ENCODE measurements around the gene PTCD3.

PTCD3 gene

DNA sequence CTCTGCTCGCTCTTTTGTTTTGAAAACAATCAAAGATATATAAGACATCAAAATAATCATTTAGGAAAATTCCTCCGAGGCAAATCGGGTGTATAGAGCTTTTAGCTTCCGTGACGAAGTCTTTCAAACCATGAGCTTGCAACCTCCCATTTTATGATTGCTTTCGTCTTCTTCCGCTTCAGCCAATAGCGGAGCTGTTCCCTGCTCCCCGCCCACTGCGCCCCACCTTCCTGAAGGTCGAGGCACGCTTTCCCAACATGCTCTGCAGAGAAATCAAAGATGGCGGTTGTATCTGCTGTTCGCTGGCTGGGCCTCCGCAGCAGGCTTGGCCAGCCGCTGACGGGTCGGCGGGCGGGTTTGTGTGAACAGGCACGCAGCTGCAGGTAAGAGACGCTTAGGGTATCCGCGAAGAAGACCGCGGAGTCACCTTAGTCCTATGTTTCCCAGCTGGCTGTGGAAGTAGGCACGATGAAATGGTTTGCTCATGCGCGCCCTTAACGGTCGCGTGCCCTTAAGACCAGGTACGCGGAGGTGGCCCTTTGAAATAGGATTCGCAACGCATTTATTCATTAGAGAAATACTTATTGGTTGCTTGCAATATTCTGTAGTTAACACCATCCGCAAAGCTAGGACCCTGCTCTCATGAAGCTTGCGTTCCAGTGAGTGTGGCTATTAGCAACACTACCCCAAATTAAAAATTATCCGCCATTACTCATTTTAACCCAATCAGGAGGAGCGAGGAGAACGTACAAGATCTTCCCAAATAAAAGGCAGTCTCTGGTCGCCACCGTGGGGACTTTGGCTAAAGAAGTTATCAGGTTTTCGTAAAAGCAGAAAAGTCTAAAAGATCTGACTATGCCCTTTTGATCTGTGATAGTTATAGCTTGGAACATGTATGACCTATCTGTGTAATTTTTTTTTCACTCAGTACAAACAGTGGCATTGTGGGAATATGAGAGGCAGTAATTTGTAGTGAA lies at the start of gene PTCD3:
PTCD3 (plus strand) TSS at position 267 of the 977 bp plus-strand sequence; CDS start at position 280, 13 bp downstream.
- DNase-seq (ENCODE audit: low spot score in 2 of 2): peak; percentile 96
- in situ Hi-C loops (cut with MboI; ENCODE audit: low sequenced_read_pairs): no loop called here
- Histone ChIP-seq H3K4me1 (peaks cover 7% of the 10 kb centered on the region), H3K4me3 (peak within 1 kb of the TSS; percentile 77), H3K27me3 (ENCODE audit: low read depth) (no peaks in the 10 kb centered on the region), H3K9me3 (no peaks in the 10 kb centered on the region), H3K36me3 (replicated peaks) (peaks cover 57% of the 10 kb centered on the region)

DNA sequence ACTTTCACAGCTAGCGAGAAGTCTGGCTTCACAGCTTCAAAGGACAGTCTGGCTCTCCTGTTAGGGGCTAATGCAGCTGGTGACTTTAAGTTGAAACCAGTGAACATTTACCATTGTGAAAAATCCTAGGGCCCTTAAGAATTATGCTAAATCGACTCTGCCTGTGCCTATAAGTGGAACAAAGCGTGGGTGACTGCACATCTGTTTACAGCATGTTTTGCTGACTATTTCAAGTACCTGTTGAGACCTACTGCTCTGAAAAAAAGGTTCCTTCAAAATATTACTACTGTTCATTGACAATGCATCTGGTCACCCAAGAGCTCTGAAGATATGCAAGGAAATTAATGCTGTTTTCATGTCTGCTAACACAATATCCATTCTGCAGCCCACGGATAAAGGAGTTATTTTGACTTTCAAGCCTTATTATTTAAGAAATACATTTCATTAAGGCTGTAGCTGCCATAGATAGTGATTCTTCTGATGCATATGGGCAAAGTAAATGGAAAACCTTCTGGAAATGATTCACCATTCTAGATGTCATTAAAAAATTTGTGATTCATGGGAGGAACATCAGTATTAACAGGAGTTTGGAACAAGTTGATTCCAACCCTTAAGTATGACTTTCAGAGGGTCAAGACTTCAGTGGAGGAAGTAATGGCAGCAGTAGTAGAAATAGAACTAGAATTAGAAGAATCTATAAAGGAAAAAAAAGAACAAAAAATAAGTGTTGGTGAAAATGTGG lies 49.3 kb upstream of the PTCD3 start:
- Histone ChIP-seq H3K27me3 (ENCODE audit: low read depth) (no peaks in the 10 kb centered on the region), H3K9me3 (no peaks in the 10 kb centered on the region), H3K4me1 (no peaks in the 10 kb centered on the region), H3K36me3 (replicated peaks) (peaks cover 50% of the 10 kb centered on the region), H3K4me3 (no peak overlapping the region)
- in situ Hi-C loops (cut with MboI; ENCODE audit: low sequenced_read_pairs): no loop called here
- DNase-seq (ENCODE audit: low spot score in 2 of 2): no peak

DNA sequence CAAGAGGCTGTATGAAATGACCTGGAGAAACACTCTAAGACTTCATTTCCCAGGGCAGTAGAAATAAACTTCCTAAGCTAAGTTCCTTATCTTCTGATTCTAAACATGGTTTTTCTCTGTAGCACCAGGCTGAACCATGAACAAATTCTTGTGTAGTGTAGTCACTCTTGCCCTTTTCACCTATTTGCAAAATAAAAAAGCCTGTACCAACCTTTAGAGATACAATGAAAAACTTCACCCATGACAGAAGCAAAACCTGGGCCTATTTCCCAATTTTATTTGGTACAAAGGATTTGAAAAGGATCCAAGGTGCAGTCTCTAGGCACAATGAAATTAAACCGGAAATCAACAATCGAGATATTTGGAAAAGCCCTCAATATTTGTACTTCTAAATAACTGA lies 44.0 kb upstream of the PTCD3 start:
- Histone ChIP-seq H3K4me3 (no peak overlapping the region), H3K27me3 (ENCODE audit: low read depth) (no peaks in the 10 kb centered on the region), H3K4me1 (no peaks in the 10 kb centered on the region), H3K36me3 (replicated peaks) (peaks cover 54% of the 10 kb centered on the region), H3K9me3 (no peaks in the 10 kb centered on the region)
- in situ Hi-C loops (cut with MboI; ENCODE audit: low sequenced_read_pairs): no loop called here
- DNase-seq (ENCODE audit: low spot score in 2 of 2): no peak

DNA sequence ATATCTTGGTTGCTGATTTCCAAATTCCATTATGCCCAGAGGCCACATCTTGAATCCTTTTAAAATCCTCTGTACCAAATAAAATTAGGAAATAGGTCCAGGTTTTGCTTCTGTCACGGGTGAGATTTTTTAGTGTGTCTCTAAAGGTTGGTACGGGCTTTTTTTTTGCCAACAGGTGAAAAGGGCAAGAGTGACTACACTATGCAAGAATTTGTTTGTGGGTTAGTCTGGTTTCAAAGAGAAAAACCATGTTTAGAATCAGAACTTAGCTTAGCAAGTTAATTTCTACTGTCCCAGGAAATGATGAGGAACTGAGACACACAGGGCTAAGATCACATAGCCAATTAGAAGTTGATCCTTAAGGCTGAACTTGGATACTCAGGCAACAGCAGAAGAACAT lies 42.0 kb upstream of the PTCD3 start:
- DNase-seq (ENCODE audit: low spot score in 2 of 2): no peak
- Histone ChIP-seq H3K36me3 (replicated peaks) (peaks cover 66% of the 10 kb centered on the region), H3K4me1 (no peaks in the 10 kb centered on the region), H3K9me3 (no peaks in the 10 kb centered on the region; the same call in 1 of the 2 replicates), H3K4me3 (no peak overlapping the region), H3K27me3 (ENCODE audit: low read depth) (no peaks in the 10 kb centered on the region)
- in situ Hi-C loops (cut with MboI; ENCODE audit: low sequenced_read_pairs): no loop called here

DNA sequence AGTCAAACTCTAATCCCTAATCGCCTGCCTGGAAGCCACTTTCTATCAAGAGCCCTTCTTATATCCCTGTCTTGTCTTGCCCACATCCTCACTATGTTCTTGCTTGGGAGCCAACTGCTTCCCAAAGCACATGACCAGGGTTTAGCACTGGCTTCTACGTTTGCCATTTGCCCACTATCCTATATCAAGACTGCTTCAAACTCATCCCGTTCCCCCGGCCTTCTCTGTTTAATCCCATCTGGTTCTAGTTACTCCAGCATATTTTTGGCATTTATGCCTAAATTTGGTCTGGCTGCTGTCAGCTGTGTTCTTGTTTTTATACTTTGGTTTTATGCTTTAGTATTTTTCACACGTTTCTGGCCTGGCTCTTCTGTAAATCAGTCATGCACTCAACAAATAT lies 40.5 kb upstream of the PTCD3 start:
- no peaks in the 10 kb centered on the region; the same call in 1 of the 2 replicates for H3K9me3 ChIP-seq
- H3K4me3 ChIP-seq: no peak overlapping the region
- H3K4me1 ChIP-seq: no peaks in the 10 kb centered on the region
- in situ Hi-C loops (cut with MboI; ENCODE audit: low sequenced_read_pairs): no loop called here
- peaks cover 72% of the 10 kb centered on the region for H3K36me3 ChIP-seq (replicated peaks)
- H3K27me3 ChIP-seq (ENCODE audit: low read depth): no peaks in the 10 kb centered on the region
- no peak for DNase-seq (ENCODE audit: low spot score in 2 of 2)

DNA sequence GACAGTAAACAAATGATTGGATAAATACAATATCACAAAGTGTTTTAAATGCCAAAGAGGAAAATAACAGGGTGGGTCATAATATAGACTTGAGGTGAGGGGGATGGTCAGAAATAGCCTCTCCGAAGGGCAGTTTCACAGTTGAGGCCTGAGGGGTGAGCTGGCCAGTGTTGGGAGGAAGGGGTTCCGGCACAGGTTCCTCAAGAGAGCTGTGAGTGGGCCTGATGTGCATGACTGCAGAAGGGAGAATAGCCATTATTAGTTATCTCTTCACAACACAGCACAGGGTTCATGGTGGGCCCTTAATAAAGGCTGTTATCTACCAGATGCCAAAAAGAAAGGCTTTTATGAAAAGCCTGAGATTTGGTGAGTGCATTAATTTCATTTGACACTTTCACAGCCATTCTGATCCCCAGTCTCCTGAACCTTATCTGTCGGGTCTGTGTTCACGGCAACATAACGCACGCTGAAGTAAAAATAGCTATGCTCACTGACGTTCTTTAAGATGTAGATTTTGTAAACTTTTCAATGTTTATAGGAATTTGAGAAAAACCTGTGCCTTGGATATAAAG lies 39.9 kb upstream of the PTCD3 start:
- no peak for DNase-seq (ENCODE audit: low spot score in 2 of 2)
- Histone ChIP-seq H3K4me3 (no peak overlapping the region), H3K9me3 (no peaks in the 10 kb centered on the region; the same call in 1 of the 2 replicates), H3K4me1 (no peaks in the 10 kb centered on the region), H3K36me3 (replicated peaks) (peaks cover 77% of the 10 kb centered on the region), H3K27me3 (ENCODE audit: low read depth) (no peaks in the 10 kb centered on the region)
- in situ Hi-C loops (cut with MboI; ENCODE audit: low sequenced_read_pairs): no loop called here

DNA sequence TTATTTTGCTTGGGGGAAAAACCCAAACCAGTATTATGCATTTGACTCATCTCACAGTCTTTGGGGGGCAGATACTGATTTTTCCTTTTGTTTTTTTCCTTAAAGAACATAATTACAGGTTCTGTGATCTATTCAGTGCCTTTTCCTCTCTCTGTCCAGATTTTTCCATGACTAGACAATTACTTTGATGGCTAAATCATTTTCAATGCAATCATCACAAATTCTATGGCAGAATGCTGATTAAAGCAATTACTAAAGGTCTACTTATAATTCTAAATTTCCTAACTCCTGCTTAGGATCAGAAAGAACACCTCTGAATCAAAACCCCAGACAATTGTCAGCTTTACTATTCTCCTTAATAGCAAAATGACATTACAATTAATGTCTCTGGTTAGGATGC lies 39.1 kb upstream of the PTCD3 start:
- in situ Hi-C loops (cut with MboI; ENCODE audit: low sequenced_read_pairs): no loop called here
- Histone ChIP-seq H3K4me3 (no peak overlapping the region), H3K9me3 (no peaks in the 10 kb centered on the region; the same call in 1 of the 2 replicates), H3K4me1 (no peaks in the 10 kb centered on the region), H3K36me3 (replicated peaks) (peaks cover 77% of the 10 kb centered on the region), H3K27me3 (ENCODE audit: low read depth) (no peaks in the 10 kb centered on the region)
- DNase-seq (ENCODE audit: low spot score in 2 of 2): no peak

DNA sequence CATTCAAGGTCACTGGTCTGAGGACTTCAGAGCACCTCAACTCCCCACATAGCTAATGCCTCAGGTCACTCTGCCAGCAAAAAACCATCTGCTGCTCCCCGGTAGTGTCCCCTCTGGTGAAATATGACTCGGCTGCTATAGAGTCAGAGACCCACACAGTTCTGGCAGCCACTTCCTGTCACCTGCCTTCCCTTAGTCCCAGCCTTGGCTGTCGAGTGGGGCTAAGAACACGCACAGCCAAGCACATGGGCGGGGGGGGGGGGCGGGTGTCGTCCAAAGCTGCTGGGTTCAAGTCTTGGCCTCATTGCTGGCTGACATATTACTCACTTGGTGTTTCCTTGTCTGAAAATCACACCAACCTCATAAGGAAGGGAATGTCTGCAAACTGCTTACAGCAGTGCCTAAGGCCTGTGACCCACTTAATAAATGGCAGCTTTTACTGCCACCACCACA lies 37.9 kb upstream of the PTCD3 start:
- Histone ChIP-seq H3K4me3 (no peak overlapping the region), H3K27me3 (ENCODE audit: low read depth) (no peaks in the 10 kb centered on the region), H3K4me1 (no peaks in the 10 kb centered on the region), H3K9me3 (no peaks in the 10 kb centered on the region; the same call in 1 of the 2 replicates), H3K36me3 (replicated peaks) (peaks cover 86% of the 10 kb centered on the region)
- DNase-seq (ENCODE audit: low spot score in 2 of 2): no peak
- in situ Hi-C loops (cut with MboI; ENCODE audit: low sequenced_read_pairs): no loop called here

DNA sequence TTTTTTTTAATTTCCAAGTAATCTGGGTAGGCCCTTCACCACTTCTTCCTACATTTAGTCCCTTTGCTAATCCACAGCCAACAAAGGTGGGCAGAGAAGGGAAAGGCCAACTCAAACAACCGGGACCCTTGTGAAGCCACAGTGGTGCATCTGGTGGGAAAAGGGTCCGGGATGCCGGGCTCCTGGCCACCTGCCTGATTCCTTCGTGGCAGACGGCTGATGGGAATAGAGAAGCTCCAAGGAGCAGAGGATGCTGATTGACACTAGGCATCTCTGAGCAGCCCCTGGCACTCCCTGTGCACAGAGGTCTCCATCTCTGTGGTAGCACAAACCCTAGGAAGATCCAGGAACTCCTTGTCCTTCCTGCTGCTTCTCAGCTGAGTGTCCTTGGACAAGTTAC lies 37.4 kb upstream of the PTCD3 start:
- Histone ChIP-seq H3K4me3 (no peak overlapping the region), H3K4me1 (no peaks in the 10 kb centered on the region), H3K27me3 (ENCODE audit: low read depth) (no peaks in the 10 kb centered on the region), H3K9me3 (no peaks in the 10 kb centered on the region; the same call in 1 of the 2 replicates), H3K36me3 (replicated peaks) (peaks cover 87% of the 10 kb centered on the region)
- in situ Hi-C loops (cut with MboI; ENCODE audit: low sequenced_read_pairs): no loop called here
- DNase-seq (ENCODE audit: low spot score in 2 of 2): no peak

DNA sequence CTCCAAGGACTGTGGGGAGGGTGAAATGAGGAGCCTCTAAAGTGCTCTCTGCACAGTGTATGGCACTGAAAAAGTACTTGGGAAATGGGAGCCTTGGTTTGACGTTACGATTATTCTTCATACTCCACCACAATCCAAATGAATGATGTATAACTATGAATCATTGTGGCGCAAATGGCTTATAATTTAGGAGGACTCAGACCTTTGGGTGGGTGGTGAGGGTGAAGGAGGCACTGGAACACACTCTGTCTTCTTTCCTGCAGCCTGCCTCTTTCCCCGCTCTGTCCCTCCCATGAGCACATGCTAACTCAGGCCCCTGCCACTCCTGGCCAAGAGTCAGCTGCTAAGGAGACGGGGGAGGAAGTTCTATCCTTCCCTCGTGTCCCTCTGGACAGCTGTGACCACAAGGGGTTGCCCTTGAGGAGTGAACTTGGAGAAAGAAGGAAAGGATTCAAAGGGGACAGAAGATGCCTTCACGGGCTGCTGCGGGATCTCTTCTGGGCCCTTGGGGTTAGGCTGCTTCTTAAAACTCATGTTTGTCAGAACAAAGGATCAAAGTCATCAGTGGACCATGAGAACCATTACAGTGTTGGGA lies 36.8 kb upstream of the PTCD3 start:
- Histone ChIP-seq H3K4me3 (no peak overlapping the region), H3K36me3 (replicated peaks) (peaks cover 87% of the 10 kb centered on the region), H3K27me3 (ENCODE audit: low read depth) (no peaks in the 10 kb centered on the region), H3K4me1 (no peaks in the 10 kb centered on the region), H3K9me3 (no peaks in the 10 kb centered on the region; the same call in 1 of the 2 replicates)
- in situ Hi-C loops (cut with MboI; ENCODE audit: low sequenced_read_pairs): no loop called here
- no peak for DNase-seq (ENCODE audit: low spot score in 2 of 2)

DNA sequence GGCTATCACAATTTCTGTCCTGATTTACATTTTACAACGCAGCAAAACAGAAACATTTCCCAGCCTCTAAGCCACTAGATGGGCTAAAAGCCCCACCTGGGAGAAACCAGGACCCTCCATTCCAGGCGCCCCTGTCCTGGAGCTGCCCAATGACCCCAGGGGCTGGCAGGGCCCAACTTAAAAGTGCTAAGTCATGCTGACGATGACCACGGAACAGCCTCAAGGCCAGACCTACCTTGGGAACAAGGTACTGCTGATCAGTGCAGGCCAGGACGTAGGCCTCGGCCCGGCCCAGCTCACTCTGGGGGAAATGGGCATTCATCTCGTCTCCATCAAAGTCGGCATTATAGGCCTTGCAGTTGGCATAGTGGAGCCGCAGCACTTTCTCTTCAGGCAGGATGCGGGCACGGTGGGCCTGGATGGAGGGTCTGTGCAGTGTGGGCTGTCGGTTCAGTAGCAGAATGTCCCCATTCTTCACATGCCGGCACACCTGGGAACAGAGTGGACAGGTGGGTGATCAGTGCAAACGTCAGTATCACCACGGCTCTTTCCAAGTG lies 36.2 kb upstream of the PTCD3 start:
- in situ Hi-C loops (cut with MboI; ENCODE audit: low sequenced_read_pairs): loop anchor here (10.0 kb wide), 1 partner anchor 245 kb away; no protein-coding TSS in a partner anchor
- Histone ChIP-seq H3K4me1 (no peaks in the 10 kb centered on the region), H3K4me3 (no peak overlapping the region), H3K36me3 (replicated peaks) (peaks cover 88% of the 10 kb centered on the region), H3K27me3 (ENCODE audit: low read depth) (no peaks in the 10 kb centered on the region), H3K9me3 (no peaks in the 10 kb centered on the region; the same call in 1 of the 2 replicates)
- DNase-seq (ENCODE audit: low spot score in 2 of 2): no peak

DNA sequence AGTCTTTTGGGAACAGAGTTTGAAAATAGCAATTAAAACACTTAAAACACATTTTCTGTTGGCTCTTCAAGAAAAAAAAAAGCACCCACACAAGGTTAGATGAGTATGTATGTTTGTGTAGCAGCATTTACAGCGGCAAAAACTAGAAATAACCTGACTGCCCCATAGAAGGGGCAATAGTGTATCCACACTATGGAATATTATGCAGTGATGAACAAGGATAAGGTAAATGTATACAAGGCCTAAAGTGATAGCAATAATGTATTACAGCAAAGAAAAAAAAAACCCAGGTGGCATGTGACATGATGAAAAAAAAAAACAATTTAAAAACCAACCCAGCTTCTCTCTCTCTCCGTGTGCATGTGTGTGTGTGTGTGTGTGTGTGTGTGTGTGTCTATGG lies 35.2 kb upstream of the PTCD3 start:
- H3K36me3 ChIP-seq (replicated peaks): peaks cover 88% of the 10 kb centered on the region
- H3K27me3 ChIP-seq (ENCODE audit: low read depth): no peaks in the 10 kb centered on the region
- in situ Hi-C loops (cut with MboI; ENCODE audit: low sequenced_read_pairs): loop anchor here (10.0 kb wide), 1 partner anchor 246 kb away; no protein-coding TSS in a partner anchor
- no peaks in the 10 kb centered on the region for H3K4me1 ChIP-seq
- DNase-seq (ENCODE audit: low spot score in 2 of 2): no peak
- H3K4me3 ChIP-seq: no peak overlapping the region
- H3K9me3 ChIP-seq: no peaks in the 10 kb centered on the region; the same call in 1 of the 2 replicates

Data from HAP-1 (cell line).